ENCODE data around the gene DQX1. TPM values are rescaled to one million over a fixed set of nuclear protein-coding genes. Genes with fewer than 3 reads are reported as not detected.

The DQX1 gene
- total and polyA plus RNA-seq, 2 of the 8 experiments (the other 6 are each of a cell fraction or from before 2014, with no cell fraction given), result 0.76 to 1.1 TPM

GRCh38 chr2:74502720-74503505 is 23.1 kb downstream of the DQX1 start (continued):
- no peak for TF ChIP-seq ATF2 (IDR thresholded peaks at IDR 0.05; ENCODE audit: low read length)
- TF ChIP-seq JUND (IDR thresholded peaks at IDR 0.05; ENCODE audit: low read length), result peak; percentile 63; the same call in 1 of the 2 replicates
- peak; percentile 90 for TF ChIP-seq SUZ12 (IDR thresholded peaks at IDR 0.05; ENCODE audit: low read length)
- TF ChIP-seq NANOG (IDR thresholded peaks at IDR 0.05; ENCODE audit: insufficient read depth, low read depth, low read length, poor library complexity, severe bottlenecking), result no peak
- TF ChIP-seq PHF8 (conservative IDR thresholded peaks at IDR 0.05; ENCODE audit: low read depth, low read length), result no peak
- no peak for TF ChIP-seq TAF1 (IDR thresholded peaks at IDR 0.05; ENCODE audit: low read depth, low read length)
- peak; percentile 59 for TF ChIP-seq RNF2 (IDR thresholded peaks at IDR 0.05; ENCODE audit: borderline replicate concordance, low read depth, low read length, missing control alignments, poor library complexity, severe bottlenecking)
- TF ChIP-seq SP4 (IDR thresholded peaks at IDR 0.05; ENCODE audit: low read length), result no peak
- peak; percentile 86 for TF ChIP-seq EZH2 (IDR thresholded peaks at IDR 0.05; ENCODE audit: low read depth, low read length, severe bottlenecking)
- no peak for TF ChIP-seq BCL11A (IDR thresholded peaks at IDR 0.05; ENCODE audit: low read depth in 2 of 2, low read length in 2 of 2)
- peak in 1 of 2 experiments; percentile 66; a peak in 2 of 4 replicates for TF ChIP-seq SIN3A (conservative IDR thresholded peaks at IDR 0.05 in 1 of 2, IDR thresholded peaks at IDR 0.05 in 1 of 2; ENCODE audit: low read depth in 1 of 2, low read length in 2 of 2)
- TF ChIP-seq CREB1 (IDR thresholded peaks at IDR 0.05), result no peak
- no peak for TF ChIP-seq BACH1 (IDR thresholded peaks at IDR 0.05; ENCODE audit: low read length)
- TF ChIP-seq TBP (IDR thresholded peaks at IDR 0.05; ENCODE audit: low read depth, low read length), result peak; percentile 38; the same call in 1 of the 2 replicates
- no peak; the same call in 1 of the 2 replicates for TF ChIP-seq MAX (IDR thresholded peaks at IDR 0.05)
- no peak for TF ChIP-seq ZNF274 (IDR thresholded peaks at IDR 0.05; ENCODE audit: borderline replicate concordance, extremely low read depth, low read length)
- TF ChIP-seq GTF2F1 (IDR thresholded peaks at IDR 0.05; ENCODE audit: borderline replicate concordance, low read depth, low read length), result no peak
- TF ChIP-seq FOSL1 (IDR thresholded peaks at IDR 0.05; ENCODE audit: insufficient read depth, low read depth, low read length), result no peak
- TF ChIP-seq TEAD4 (IDR thresholded peaks at IDR 0.05; ENCODE audit: low read depth, low read length), result no peak
- TF ChIP-seq TCF12 (IDR thresholded peaks at IDR 0.05; ENCODE audit: low read depth, low read length), result no peak
- no peak for TF ChIP-seq RBBP5 (IDR thresholded peaks at IDR 0.05; ENCODE audit: borderline replicate concordance, low read depth, low read length)
- no peak for TF ChIP-seq SIX5 (IDR thresholded peaks at IDR 0.05; ENCODE audit: low read depth, low read length)
